MM.1S (cell line): ENCODE results near the gene PARD3.

Source experiments
- EZH2 ChIP-seq: fragments of 300-600 bp; sonication (generic); optimal IDR thresholded peaks from 2 replicates; pipeline ENCODE3; 2017; ENCODE audit warnings: low read depth, mild to moderate bottlenecking, antibody characterized with exemption, low read length, mixed read lengths
- EZH2phosphoT487 ChIP-seq: fragments of 300-600 bp; sonication (generic); IDR thresholded peaks from 2 replicates; pipeline ENCODE4 v1.6.1; 2018; ENCODE audit warnings: antibody characterized with exemption, low read length
- TF ChIP-seq, protein P1 (sequence below): fragments of 300-600 bp; sonication (generic); IDR thresholded peaks from 2 replicates; pipeline ENCODE4 v1.5.1; 2016; ENCODE audit warnings: antibody characterized with exemption, low read length, mixed read lengths

DNA sequence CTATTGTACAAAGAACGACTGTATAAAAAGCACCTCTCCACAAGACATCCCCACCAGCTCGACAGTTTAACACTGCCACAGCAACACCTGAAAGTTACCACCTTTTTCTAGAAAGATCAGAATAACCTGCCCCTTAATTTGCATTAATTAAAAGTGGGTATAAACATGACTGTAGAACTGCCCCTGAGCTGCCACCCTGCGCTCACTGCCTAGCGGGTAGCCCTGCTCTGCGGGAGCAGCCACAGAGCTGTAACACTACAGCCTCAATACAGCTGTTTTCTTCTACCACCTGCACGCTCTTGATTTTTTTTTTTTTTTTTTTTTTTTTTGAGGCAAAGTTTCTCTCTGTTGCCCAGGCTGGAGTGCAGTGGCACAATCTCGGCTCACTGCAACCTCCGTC, 140.9 kb downstream of the PARD3 start:
- TF ChIP-seq, protein P1, sequence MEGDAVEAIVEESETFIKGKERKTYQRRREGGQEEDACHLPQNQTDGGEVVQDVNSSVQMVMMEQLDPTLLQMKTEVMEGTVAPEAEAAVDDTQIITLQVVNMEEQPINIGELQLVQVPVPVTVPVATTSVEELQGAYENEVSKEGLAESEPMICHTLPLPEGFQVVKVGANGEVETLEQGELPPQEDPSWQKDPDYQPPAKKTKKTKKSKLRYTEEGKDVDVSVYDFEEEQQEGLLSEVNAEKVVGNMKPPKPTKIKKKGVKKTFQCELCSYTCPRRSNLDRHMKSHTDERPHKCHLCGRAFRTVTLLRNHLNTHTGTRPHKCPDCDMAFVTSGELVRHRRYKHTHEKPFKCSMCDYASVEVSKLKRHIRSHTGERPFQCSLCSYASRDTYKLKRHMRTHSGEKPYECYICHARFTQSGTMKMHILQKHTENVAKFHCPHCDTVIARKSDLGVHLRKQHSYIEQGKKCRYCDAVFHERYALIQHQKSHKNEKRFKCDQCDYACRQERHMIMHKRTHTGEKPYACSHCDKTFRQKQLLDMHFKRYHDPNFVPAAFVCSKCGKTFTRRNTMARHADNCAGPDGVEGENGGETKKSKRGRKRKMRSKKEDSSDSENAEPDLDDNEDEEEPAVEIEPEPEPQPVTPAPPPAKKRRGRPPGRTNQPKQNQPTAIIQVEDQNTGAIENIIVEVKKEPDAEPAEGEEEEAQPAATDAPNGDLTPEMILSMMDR = no peak
- TF ChIP-seq EZH2phosphoT487 (no peak), EZH2 (no peak)
